MM.1S (cell line): ENCODE measurements around the gene OR52B6.

Experiments
- CTCF ChIP-seq: fragments of 300-600 bp; sonication (generic); IDR thresholded peaks from 2 replicates; pipeline ENCODE4 v1.5.1; 2016; ENCODE audit warnings: antibody characterized with exemption, low read length, mixed read lengths
- EZH2 ChIP-seq: fragments of 300-600 bp; sonication (generic); optimal IDR thresholded peaks from 2 replicates; pipeline ENCODE3; 2017; ENCODE audit warnings: low read depth, mild to moderate bottlenecking, antibody characterized with exemption, low read length, mixed read lengths

- TF ChIP-seq CTCF (no peak), EZH2 (no peak)
These were observed 6.0 kb upstream of the OR52B6 start for GRCh38 chr11:5574654-5575053.
